Dermis microvascular lymphatic vessel endothelial cell (primary cell): ENCODE measurements around the gene SPTLC3. TPM values are rescaled to one million over a fixed set of nuclear protein-coding genes. Genes with fewer than 3 reads are reported as not detected.

Experiments used
- DNase-seq, 2 donors: peaks; one replicate each; pipeline versions ENCODE4 v3.0.0 to v3.0.0-alpha.2; 2010; ENCODE audit warnings: low read depth in 2 of 2
- total RNA-seq: library from RNA; depleted of rRNA; stranded (reverse); fragments of >200 nt; gene quantifications from 2 replicates; pipeline ENCODE4 v1.2.1, GENCODE V29; 2014

The SPTLC3 gene
- total RNA-seq, 1 donor from 2014 or later = 0.13 TPM

- no peak for DNase-seq
Observed at GRCh38 chr20:13031751-13032150, 23.0 kb downstream of the SPTLC3 start.

GRCh38 chr20:13034115-13034514 lies 25.3 kb downstream of the SPTLC3 start:
- DNase-seq = no peak

GRCh38 chr20:13034936-13035335 lies 26.2 kb downstream of the SPTLC3 start:
- no peak for DNase-seq

- DNase-seq = no peak
Observed at GRCh38 chr20:13035399-13036152, 26.8 kb downstream of the SPTLC3 start.

GRCh38 chr20:13037727-13038126 lies 29.0 kb downstream of the SPTLC3 start:
- no peak for DNase-seq

- DNase-seq = no peak
Observed at GRCh38 chr20:13041574-13042457, 33.0 kb downstream of the SPTLC3 start.

- DNase-seq = no peak
Observed at GRCh38 chr20:13042458-13042794, 33.7 kb downstream of the SPTLC3 start.

- no peak for DNase-seq
Observed at GRCh38 chr20:13046409-13046808, 37.6 kb downstream of the SPTLC3 start.

- DNase-seq = no peak
Observed at GRCh38 chr20:13054011-13054410, 45.2 kb downstream of the SPTLC3 start.

GRCh38 chr20:13058666-13059389 lies 50.1 kb downstream of the SPTLC3 start:
- no peak for DNase-seq

GRCh38 chr20:13059398-13060136 lies 50.8 kb downstream of the SPTLC3 start:
- DNase-seq = no peak

GRCh38 chr20:13060327-13060726 lies 51.6 kb downstream of the SPTLC3 start:
- no peak for DNase-seq

- DNase-seq = no peak
Observed at GRCh38 chr20:13061381-13061780, 52.6 kb downstream of the SPTLC3 start.

- DNase-seq = no peak
Observed at GRCh38 chr20:13062789-13063188, 54.0 kb downstream of the SPTLC3 start.

GRCh38 chr20:13068336-13068735 lies 59.6 kb downstream of the SPTLC3 start:
- no peak for DNase-seq

- DNase-seq = no peak
Observed at GRCh38 chr20:13081877-13082276, 73.1 kb downstream of the SPTLC3 start.

GRCh38 chr20:13082378-13082777 lies 73.6 kb downstream of the SPTLC3 start:
- no peak for DNase-seq

- DNase-seq = no peak
Observed at GRCh38 chr20:13085275-13085674, 76.5 kb downstream of the SPTLC3 start.

GRCh38 chr20:13089950-13090469 lies 81.2 kb downstream of the SPTLC3 start:
- DNase-seq = no peak

GRCh38 chr20:13092111-13092510 lies 83.3 kb downstream of the SPTLC3 start:
- DNase-seq = no peak

- DNase-seq = no peak
Observed at GRCh38 chr20:13094976-13095375, 86.2 kb downstream of the SPTLC3 start.
